OCI-LY3 (cell line): ENCODE results near the gene S1PR4.
"Not testable (repeated sequence)": the region's sequence is repeated elsewhere in the genome, so short reads cannot be mapped to it uniquely, and the experiment has no call there.

Source experiments
- H2AFZ ChIP-seq: fragments of 200-600, 300-600 bp; shearing (Covaris generic); 2 replicates; pipeline ENCODE4 v1.6.0; 2014; ENCODE audit warnings: antibody characterized with exemption, low read depth, low read length
- H3K27ac ChIP-seq: fragments of 200-600, 300-600 bp; sonication (generic); 2 replicates; pipeline ENCODE4 v1.5.1; 2014; ENCODE audit warnings: mild to moderate bottlenecking, low read length, moderate library complexity, mixed read lengths
- H3K27me3 ChIP-seq: fragments of 200-600, 300-600 bp; sonication (generic); 2 replicates; pipeline ENCODE4 v1.6.1; 2014; ENCODE audit warnings: low read depth, low read length, mixed read lengths
- H3K36me3 ChIP-seq: fragments of 200-600, 300-600 bp; sonication (generic); replicated peaks from 2 replicates; pipeline ENCODE3; 2014; ENCODE audit warnings: low read depth, low read length, mixed read lengths
- H3K4me1 ChIP-seq: fragments of 300-600, 200-600 bp; sonication (generic); 2 replicates; pipeline ENCODE4 v1.6.1; 2014; ENCODE audit warnings: low read length, mixed read lengths
- H3K4me2 ChIP-seq: fragments of 200-600, 300-600 bp; sonication (generic); 2 replicates; pipeline ENCODE4 v1.6.1; 2014; ENCODE audit warnings: low read length, mixed read lengths
- H3K4me3 ChIP-seq: fragments of 300-600, 200-600 bp; sonication (generic); 2 replicates; pipeline ENCODE4 v1.5.1; 2014; ENCODE audit warnings: antibody characterized with exemption, mild to moderate bottlenecking, low read length, moderate library complexity
- H3K79me2 ChIP-seq: fragments of 300-600, 200-600 bp; shearing (Covaris generic); 2 replicates; pipeline ENCODE4 v1.6.1; 2014; ENCODE audit warnings: mild to moderate bottlenecking, low read length, mixed read lengths
- H3K9ac ChIP-seq: fragments of 300-600, 200-600 bp; shearing (Covaris generic); 2 replicates; pipeline ENCODE4 v1.6.0; 2014; ENCODE audit warnings: mild to moderate bottlenecking, low read length, moderate library complexity
- H3K9me3 ChIP-seq: fragments of 200-600, 300-600 bp; shearing (Covaris generic); 2 replicates; pipeline ENCODE4 v1.6.1; 2014; ENCODE audit warnings: low read length, mixed read lengths; ENCODE audit not compliant: insufficient read depth
- H4K20me1 ChIP-seq: fragments of 200-600, 300-600 bp; sonication (generic); 2 replicates; pipeline ENCODE4 v1.6.1; 2016; ENCODE audit warnings: low read length, mixed read lengths; ENCODE audit not compliant: insufficient read depth
- CTCF ChIP-seq: fragments of 200-600, 300-600 bp; sonication (generic); IDR thresholded peaks from 2 replicates; pipeline ENCODE4 v1.5.1; 2014; ENCODE audit warnings: antibody characterized with exemption, low read length, low read depth
- EZH2phosphoT487 ChIP-seq: fragments of 200-600 bp; shearing (Covaris generic); IDR thresholded peaks from 2 replicates; pipeline ENCODE4 v1.6.1; 2018; ENCODE audit warnings: antibody characterized with exemption, mixed run types, low read depth

The S1PR4 gene

GRCh38 chr19:3190921-3191805 is 12.6 kb downstream of the S1PR4 start:
- Histone ChIP-seq H3K4me3 (no peak overlapping the region), H3K79me2 (peaks cover 81% of the 10 kb centered on the region), H3K9me3 (no peaks in the 10 kb centered on the region), H3K4me1 (peaks cover 10% of the 10 kb centered on the region), H3K9ac (no peak overlapping the region), H4K20me1 (peaks cover 66% of the 10 kb centered on the region), H3K36me3 (peaks cover 44% of the 10 kb centered on the region), H3K4me2 (no peak overlapping the region), H3K27me3 (no peaks in the 10 kb centered on the region), H3K27ac (no peak overlapping the region), H2AFZ (no peak overlapping the region)
- TF ChIP-seq EZH2phosphoT487, result no peak
- no peak for TF ChIP-seq CTCF

- Histone ChIP-seq H4K20me1 (peaks cover 62% of the 10 kb centered on the region), H3K36me3 (peaks cover 49% of the 10 kb centered on the region), H3K79me2 (peaks cover 76% of the 10 kb centered on the region)
- not testable (repeated sequence) for H3K4me3 ChIP-seq, H2AFZ ChIP-seq, H3K9ac ChIP-seq, H3K27ac ChIP-seq, H3K27me3 ChIP-seq, H3K4me2 ChIP-seq, H3K4me1 ChIP-seq, H3K9me3 ChIP-seq
Measured at GRCh38 chr19:3191806-3192104, 13.2 kb downstream of the S1PR4 start.

- H3K27ac ChIP-seq, result no peak overlapping the region
- H2AFZ ChIP-seq, result no peak overlapping the region
- no peaks in the 10 kb centered on the region for H3K9me3 ChIP-seq
- no peak for TF ChIP-seq CTCF
- H3K9ac ChIP-seq, result no peak overlapping the region
- no peak overlapping the region for H3K4me2 ChIP-seq
- peaks cover 48% of the 10 kb centered on the region for H3K36me3 ChIP-seq
- peaks cover 58% of the 10 kb centered on the region for H4K20me1 ChIP-seq
- H3K79me2 ChIP-seq, result peaks cover 71% of the 10 kb centered on the region
- H3K27me3 ChIP-seq, result no peaks in the 10 kb centered on the region
- peaks cover 4% of the 10 kb centered on the region for H3K4me1 ChIP-seq
- H3K4me3 ChIP-seq, result no peak overlapping the region
Measured at GRCh38 chr19:3192228-3192635, 13.7 kb downstream of the S1PR4 start.

GRCh38 chr19:3192684-3193083 is 14.1 kb downstream of the S1PR4 start:
- H3K9me3 ChIP-seq, result no peaks in the 10 kb centered on the region
- TF ChIP-seq CTCF (no peak), EZH2phosphoT487 (no peak)
- peaks cover 48% of the 10 kb centered on the region for H3K36me3 ChIP-seq
- H3K4me3 ChIP-seq, result no peak overlapping the region
- H3K79me2 ChIP-seq, result peaks cover 66% of the 10 kb centered on the region
- H3K27ac ChIP-seq, result no peak overlapping the region
- H3K27me3 ChIP-seq, result no peaks in the 10 kb centered on the region
- peaks cover 53% of the 10 kb centered on the region for H4K20me1 ChIP-seq
- H3K9ac ChIP-seq, result no peak overlapping the region
- H2AFZ ChIP-seq, result no peak overlapping the region
- H3K4me1 ChIP-seq, result no peaks in the 10 kb centered on the region
- H3K4me2 ChIP-seq, result no peak overlapping the region
